Amniotic stem cell (primary cell): ENCODE data around the gene TMEM178B.
"Not testable (repeated sequence)": the region's sequence is repeated elsewhere in the genome, so short reads cannot be mapped to it uniquely, and the experiment has no call there.

Experiments
- DNase-seq: peaks from one replicate; lab custom pipeline; 2025; lab: John Stamatoyannopoulos, UW

Gene TMEM178B

GRCh38 chr7:141073641-141074161 is at the start of gene TMEM178B:
TSS of gene TMEM178B (plus strand) at chr7:141074064.
- DNase-seq = no peak

GRCh38 chr7:141024668-141025067 is 49.2 kb upstream of the TMEM178B start:
- DNase-seq = no peak

- DNase-seq = no peak
Measured at GRCh38 chr7:141027043-141027442, 46.8 kb upstream of the TMEM178B start.

GRCh38 chr7:141028767-141029166 is 45.1 kb upstream of the TMEM178B start:
- no peak for DNase-seq

- not testable (repeated sequence) for DNase-seq
Measured at GRCh38 chr7:141032539-141033323, 41.1 kb upstream of the TMEM178B start.

GRCh38 chr7:141038100-141038499 is 35.8 kb upstream of the TMEM178B start:
- not testable (repeated sequence) for DNase-seq

GRCh38 chr7:141039376-141039775 is 34.5 kb upstream of the TMEM178B start:
- no peak for DNase-seq

GRCh38 chr7:141042222-141043193 is 31.4 kb upstream of the TMEM178B start:
- no peak for DNase-seq

- DNase-seq = no peak
Measured at GRCh38 chr7:141043616-141044015, 30.2 kb upstream of the TMEM178B start.

- no peak for DNase-seq
Measured at GRCh38 chr7:141045126-141045841, 28.6 kb upstream of the TMEM178B start.

- no peak for DNase-seq
Measured at GRCh38 chr7:141045842-141046620, 27.8 kb upstream of the TMEM178B start.

- no peak for DNase-seq
Measured at GRCh38 chr7:141053626-141054025, 20.2 kb upstream of the TMEM178B start.

GRCh38 chr7:141055146-141055545 is 18.7 kb upstream of the TMEM178B start:
- no peak for DNase-seq

- no peak for DNase-seq
Measured at GRCh38 chr7:141057788-141058187, 16.1 kb upstream of the TMEM178B start.

GRCh38 chr7:141067856-141068255 is 6.0 kb upstream of the TMEM178B start:
- DNase-seq = not testable (repeated sequence)

- no peak for DNase-seq
Measured at GRCh38 chr7:141071260-141071854, 2.5 kb upstream of the TMEM178B start.

- DNase-seq = no peak
Measured at GRCh38 chr7:141071855-141072547, 1.9 kb upstream of the TMEM178B start.

- DNase-seq = peak; percentile 36
Measured at GRCh38 chr7:141072548-141073172, 1.2 kb upstream of the TMEM178B start.

GRCh38 chr7:141073173-141073640 is 657 bp upstream of the TMEM178B start:
- DNase-seq = no peak
